ENCODE data around the gene RENBP.

The RENBP gene

DNA sequence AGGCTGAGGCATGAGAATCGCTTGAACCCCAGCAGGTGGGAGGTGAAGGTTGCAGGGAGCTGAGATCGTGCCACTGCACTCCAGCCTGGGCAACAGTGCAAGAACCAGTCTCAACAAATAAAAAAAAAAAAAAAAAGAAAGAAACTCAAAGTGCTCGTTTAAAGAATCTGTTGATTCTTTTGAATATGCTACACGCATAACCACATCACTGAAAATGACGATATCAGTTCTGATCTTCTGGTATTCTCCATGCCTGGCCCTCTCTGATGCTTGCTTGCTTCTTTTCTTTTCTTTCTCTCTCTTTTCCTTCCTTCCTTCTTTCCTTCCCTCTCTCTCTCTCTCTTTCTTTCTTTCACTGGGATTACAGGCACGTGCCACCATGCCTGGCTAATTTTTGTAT, 32.6 kb downstream of the RENBP start:
- DNase-seq: no peak

DNA sequence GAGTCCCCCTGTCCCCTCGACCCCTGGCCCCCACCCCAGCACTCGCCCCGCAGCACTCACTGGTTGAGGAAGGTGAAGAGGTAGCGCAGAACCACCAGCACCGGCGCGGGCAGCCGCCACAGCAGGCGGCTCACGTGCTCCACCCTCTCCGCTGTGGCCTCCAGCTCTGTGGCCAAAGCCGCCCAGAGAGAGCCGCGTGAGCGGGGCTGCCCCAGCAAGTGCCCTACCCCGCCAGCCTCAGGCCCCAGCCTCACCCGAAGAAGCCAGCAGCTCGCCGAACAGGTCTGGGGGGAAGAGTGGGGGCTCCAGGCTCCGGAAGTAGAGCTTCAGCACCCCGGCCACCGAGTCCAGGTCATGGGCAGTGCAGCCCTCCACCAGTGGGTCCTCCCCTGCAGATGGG, 34.0 kb downstream of the RENBP start:
- DNase-seq: no peak

DNA sequence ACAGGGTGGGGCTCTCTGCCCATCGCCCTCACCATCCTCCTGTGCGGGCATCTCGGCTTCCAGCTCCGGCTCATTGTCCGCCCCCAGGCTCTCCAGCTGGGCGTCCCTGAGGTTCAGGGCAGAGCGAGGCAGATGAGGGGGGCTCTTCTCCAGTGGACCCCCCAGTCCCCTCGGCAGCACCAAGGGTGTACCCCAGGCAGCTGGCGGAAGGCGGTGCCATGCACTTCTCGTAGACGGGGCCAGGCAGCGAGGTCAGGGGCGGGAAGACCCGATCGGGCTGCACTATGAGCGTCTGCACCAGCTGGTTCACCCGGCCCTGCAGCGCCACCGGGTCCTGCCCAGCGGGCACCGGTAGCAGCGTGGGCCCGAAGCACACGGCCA, 34.5 kb downstream of the RENBP start:
- DNase-seq: no peak

DNA sequence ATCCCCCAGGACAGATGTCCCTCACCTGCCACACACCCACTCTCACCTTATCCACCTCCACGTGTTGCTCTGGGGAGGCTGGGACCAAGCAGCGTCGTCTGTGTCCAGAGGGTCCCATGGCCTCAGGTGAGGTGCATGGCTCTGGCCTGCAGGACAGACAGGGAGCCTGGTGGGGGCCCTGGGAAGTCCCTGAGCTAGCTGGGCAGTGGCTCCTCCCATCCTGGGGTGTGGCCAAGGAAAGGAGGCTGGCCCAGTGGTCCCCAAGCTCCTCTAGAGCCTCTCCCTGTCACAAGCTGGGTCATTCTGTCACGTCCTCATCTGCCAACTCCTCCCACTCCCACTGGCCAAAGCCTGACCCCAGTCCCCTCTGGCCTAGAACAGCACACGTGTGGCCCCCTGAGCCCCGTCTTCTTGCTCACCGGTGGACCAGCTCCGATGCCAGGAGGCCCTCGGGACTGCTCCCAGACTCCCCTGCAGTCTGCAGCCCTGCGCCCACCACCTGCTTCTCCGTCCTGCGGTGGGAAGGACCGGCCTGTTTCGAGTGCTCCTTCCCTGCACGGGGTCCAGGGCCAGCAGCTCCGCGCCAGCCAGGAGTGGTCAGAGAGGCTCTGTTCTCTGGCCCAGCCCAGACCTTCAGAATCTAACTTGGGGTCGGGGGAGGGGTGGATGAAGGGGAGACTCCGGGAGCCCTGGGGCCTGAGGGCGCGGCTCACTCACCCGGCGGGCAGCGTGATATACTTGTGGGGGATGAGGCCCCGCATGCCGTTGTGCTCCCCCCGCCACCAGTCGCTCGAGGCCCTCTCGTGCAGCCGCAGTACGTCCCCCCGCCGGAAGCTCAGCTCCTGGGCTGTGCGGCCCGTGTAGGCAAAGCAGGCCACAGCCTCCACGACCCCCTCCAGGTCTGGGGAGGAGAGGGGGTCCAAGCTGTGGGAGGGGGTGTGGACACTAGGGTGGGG, 35.1 kb downstream of the RENBP start:
- DNase-seq: no peak

DNA sequence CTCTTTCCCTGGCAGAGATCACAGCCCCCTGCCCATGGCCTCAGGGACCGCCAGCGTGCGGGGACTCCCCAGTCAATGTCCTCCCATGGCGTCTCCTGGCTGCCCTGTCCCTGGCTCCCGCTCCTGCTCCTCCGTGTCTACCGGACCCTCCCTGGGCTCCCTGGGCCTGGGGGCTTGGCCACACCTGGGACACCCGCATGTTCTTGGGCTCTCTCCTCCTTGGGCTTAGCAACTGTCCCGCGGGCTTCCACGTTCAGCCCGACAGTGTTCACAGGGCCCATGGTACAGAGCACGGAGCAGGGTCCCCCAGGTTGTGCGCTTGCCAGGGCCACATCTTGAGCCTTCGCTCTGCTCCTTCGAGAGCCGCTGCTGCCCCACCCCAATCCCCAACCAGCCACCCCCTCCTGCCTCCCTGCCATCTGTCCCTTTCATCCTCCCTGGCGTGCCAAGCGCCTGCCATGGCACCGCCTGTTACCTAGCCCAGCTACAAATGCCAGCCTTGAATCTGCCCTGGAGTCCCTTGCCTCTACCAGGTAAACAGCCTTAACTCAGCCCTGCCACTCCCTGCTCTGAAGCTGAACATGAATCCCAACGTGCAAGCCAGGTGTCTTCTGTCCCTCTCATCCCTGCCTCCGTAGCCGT, 36.1 kb downstream of the RENBP start:
- DNase-seq: no peak

DNA sequence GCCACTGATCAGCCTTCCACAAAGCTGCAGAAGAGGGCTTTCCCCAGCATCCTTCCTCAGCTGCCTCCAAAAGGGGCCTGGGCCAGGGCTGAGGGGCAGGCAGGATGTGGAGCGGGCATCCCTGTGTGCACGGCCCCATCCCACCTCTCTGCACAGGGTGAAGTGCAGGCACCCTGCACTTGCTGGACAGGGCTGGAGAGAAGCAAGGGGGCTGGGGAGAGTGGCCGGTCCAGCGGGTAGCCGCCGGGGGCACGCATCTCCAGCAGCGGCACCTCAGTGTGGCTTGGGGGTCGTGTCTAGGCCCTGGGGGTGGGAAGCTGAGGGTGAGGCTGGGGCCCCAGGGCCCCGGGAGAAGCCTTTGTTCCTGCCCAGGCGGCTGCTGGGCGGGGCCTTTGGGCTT, 37.0 kb downstream of the RENBP start:
- no peak for DNase-seq

DNA sequence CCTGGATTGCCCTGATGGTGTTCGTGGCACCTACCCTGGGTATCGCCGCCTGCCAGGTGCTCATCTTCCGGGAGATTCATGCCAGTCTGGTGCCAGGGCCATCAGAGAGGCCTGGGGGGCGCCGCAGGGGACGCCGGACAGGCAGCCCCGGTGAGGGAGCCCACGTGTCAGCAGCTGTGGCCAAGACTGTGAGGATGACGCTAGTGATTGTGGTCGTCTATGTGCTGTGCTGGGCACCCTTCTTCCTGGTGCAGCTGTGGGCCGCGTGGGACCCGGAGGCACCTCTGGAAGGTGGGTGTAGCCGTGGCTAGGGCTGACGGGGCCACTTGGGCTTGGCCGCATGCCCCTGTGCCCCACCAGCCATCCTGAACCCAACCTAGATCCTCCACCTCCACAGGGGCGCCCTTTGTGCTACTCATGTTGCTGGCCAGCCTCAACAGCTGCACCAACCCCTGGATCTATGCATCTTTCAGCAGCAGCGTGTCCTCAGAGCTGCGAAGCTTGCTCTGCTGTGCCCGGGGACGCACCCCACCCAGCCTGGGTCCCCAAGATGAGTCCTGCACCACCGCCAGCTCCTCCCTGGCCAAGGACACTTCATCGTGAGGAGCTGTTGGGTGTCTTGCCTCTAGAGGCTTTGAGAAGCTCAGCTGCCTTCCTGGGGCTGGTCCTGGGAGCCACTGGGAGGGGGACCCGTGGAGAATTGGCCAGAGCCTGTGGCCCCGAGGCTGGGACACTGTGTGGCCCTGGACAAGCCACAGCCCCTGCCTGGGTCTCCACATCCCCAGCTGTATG, 38.1 kb downstream of the RENBP start:
- no peak for DNase-seq

DNA sequence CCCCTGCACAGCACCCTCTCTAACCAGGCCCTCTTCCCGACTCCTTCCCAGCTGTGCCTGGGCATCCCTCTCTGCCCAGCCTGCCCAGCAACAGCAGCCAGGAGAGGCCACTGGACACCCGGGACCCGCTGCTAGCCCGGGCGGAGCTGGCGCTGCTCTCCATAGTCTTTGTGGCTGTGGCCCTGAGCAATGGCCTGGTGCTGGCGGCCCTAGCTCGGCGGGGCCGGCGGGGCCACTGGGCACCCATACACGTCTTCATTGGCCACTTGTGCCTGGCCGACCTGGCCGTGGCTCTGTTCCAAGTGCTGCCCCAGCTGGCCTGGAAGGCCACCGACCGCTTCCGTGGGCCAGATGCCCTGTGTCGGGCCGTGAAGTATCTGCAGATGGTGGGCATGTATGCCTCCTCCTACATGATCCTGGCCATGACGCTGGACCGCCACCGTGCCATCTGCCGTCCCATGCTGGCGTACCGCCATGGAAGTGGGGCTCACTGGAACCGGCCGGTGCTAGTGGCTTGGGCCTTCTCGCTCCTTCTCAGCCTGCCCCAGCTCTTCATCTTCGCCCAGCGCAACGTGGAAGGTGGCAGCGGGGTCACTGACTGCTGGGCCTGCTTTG, 38.9 kb downstream of the RENBP start:
- no peak for DNase-seq

DNA sequence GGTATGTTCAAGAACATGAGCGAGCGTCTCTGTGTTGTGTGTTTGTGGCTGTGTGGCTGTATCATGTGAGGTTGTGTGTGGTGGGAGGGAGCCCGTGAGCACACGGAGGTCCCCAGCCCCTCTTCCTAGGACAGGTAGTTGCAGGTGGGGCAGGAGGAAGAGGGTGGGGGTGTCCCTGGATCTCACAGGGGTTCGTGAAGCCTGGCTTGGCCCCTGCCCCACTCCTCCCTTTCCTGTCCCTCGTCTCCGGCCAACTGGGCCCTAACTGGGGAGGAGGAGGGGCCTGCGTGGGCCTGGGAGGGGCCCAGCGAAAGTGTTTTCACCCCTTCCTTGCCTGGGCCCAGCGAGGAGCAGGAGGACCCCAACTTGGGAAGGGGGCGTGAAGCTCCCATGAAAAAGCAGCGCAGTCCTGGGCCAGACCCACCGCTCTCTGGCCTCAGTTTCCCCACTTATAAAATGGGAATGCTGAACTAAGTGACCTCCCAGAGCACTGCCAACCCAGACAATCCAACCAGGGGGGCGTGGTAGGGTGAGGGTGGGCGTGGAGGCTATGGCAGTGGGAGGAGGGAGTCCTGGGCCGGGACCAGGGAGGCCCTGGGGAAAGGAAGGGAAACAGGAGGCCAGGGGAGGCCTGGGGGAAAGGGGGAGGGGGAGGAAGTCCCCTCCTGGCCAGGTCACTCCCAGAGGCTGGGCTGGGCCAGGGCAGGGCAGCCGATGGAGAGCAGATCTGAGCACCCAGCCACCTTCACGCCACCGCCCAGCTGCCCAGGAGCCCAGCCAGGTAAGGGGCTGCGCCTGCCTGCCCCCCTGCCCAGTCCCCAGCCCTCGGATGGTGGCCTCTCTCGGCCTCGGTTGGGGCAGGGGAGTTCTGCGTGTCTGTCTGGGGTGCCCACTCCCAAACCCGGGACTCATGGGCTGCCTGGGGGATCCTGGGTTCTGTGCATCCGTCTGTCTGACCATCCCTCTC, 40.2 kb downstream of the RENBP start, which contains the start of gene AVPR2:
TSS of gene AVPR2 (plus strand) at position 683 of the 967 bp plus-strand sequence. CDS start 473 bp downstream, outside the sequence.
- DNase-seq: no peak

DNA sequence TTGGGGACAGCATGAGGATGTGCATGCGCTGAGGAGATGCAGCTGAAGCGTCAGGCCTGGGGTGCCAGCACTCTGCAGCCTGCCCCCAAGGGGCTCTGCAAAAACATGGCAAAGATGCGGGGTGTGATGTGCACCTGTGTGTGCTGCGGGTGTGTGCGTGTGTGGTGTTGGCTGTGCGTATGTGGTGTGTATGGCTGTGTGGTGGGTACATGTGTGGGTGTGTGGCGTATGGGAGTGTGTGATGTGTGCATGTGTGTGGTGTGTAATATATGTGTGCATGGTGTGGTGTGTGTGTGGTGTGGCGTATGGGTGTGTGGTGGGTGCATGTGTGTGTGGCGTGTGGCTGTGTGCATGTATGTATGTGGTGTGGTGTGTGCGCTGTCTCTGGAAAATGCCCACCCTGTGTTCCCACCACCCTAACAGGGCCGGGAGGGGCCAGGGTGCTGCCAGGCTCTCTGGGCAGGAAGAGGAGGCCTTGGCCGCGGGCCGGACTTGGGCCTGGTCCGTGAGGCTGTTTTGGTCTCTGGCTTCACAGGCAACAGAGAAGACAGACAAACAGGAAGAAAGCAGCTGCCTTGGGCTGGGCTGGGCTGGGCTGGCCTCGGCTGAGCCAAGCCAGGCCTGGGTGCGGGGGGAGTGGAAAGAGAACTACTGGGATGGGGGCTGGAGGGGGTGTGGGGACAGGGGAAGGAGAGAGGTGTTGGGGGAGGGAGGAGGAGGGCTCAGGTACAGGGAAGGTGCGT, 41.0 kb downstream of the RENBP start:
- no peak for DNase-seq

DNA sequence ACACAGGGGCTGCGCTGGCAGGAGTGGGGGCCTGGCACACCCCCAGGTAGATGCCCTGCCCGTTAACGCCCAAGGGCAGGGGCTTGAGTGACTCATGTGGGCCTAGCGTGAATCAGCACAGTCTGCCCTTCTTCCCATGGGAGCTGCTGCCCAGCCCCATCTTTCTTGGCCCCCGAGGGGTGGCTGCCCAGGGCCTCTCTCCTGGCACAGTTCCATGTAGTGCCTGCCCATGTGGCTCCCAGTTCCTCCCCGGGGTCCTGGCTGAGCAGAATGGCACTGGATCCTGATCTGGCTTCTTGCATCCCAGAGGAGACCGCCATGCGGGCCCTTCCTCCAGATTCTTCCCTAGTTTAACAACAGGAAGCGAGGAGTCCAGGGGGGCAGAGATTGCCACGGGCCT, 42.1 kb downstream of the RENBP start:
- DNase-seq: no peak

DNA sequence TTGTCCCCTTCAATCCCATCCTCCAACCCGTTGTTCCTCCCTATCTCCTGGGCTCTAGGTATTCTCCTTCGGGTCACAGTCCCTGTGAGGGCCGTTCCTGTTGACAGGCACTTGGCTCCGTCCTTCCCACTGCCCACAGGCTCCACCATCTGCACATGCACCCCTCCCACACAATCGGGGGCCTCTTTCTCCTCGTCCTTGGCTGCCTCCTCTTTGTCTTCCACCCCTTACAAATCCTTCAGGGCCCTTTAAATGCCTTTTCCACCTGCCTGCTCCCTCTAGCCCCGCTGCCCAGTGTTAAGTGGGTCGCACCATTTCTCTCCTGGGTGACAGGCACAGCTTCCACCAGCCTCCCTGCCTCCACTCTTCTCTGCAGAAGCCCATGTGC, 42.7 kb downstream of the RENBP start:
- no peak for DNase-seq

DNA sequence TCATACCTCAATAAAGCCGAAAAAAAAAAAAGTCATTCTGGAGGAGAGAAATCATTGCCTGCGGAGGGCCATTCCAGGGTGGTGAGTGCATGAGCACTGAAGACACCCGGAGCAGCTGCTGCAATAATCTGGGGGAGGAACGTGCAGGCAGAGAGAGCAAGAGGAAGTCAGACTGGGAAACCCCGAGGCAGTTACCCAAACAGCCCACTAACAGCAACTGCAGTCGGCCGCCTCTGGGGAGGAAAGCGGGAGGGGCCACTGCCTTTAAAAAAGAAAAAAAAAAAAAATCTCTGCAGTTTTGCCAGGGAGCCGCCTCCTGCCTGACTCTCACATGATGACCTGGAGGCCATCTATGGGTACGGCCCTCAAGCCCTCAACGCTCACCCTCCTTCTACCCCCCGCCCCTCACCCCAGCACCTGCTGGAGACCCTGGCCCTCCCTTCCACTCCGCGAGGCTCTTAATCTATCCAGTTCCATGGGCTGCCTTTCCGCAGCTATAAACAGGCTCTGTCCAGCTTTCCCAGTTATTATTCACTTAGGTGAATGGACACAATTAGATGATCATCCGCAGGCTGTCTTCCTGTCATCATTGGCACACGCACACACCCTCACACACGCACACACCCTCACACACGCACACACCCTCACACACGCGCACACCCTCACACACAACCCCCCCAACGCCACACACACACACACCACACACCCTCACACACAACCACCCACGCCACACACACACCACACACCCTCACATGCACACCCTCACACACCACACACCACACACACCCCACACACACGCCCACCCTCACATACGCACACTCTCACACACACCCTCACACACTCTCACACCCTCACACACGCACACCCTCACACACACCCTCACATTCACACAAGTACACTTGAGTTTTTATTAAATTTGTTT, 43.4 kb downstream of the RENBP start:
- no peak for DNase-seq

DNA sequence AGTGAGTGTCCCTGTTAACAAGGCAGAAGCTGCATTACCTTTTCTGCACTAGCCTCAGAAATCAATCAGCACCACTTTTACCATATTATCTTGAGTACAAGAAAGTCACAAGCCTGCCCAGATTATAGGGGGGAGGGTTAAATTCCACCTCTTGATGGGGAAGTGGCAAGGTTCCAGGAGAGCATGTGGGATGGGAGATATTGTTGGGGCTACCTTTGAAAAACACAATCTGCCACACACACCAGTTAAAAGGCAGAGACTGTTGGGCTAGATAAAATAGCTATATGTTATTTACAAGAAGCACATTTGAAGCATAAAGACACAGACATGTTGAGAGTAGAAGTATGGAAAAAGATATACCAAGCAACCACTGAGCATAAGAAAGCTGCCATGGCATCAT, 46.5 kb downstream of the RENBP start:
- DNase-seq: no peak

DNA sequence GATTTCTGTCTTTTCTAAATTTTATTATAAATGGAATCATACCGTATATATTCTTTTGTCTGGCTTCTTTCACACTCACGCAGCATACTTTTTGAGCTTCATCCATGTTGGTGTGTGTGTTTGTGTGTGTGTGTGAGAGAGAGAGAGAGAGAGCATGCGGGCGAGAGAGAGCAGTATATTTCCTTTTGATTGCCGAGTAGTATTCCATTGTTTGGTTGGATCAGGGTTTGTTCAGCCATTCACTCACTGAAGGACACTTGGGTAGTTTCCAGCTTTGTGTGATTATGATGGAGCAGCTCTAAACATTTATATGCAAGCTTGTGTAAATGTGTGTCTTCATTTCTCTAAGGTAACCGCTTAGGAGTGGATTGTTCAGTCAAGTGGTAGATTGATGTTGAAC, 55.3 kb downstream of the RENBP start:
- DNase-seq: no peak

DNA sequence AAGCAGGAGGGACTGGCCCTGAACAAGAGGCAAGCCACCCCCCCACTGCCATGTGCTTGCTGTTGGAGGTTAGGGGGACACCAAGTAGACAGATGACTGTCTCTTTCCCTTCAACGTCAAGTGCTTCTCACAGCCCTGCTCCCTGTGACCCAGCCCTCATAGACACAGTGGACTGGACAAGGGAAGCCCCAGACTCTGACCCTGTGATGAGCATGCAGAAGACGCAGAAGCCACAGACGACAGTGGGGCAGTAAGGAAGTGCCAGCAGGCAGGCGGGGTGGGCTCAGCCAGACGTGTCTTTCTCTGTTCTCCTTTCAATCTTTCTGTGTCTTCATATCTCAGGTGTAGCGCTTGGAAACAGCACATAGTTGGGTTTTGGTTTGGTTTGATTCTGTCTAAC, 56.1 kb downstream of the RENBP start:
- no peak for DNase-seq

DNA sequence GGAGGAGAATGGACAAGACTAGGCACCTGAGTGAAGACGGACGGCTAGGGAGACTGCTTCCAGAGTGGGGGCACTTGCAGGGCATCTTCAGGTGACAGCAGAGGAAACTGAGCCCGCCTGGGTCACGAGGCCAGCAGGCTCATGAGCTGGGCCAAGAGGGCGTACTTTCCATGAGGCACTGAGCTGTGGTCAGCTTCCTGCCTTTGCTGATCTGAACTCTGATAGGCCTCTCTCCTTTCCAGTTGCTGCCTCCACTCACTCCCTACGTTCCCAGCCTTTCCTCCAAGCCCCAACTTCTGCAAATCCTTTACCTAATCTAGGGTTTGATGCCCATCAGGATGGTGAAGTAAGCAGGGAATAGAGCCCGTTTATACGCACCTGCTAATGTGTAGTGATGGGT, 57.1 kb downstream of the RENBP start:
- DNase-seq: no peak

DNA sequence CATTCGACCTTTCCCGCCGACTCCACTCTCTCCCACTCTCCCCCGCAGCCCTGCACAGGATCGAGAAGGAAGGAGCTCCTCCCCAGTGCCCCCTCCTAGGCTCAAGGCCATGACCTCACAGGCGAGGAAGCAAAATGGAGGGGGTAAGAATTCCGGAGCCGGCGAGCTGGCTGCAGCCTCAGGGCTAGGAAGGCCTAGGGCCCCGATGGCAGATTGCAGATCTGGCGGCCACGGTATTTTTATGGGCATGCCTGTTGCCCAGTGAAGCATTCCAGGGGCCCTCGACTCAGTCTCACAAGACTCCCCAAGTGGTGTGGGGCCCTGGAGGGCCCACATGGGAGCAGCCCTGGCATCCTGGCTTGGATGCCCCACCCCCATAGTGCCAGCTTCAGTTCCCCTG, 57.5 kb downstream of the RENBP start:
- DNase-seq: no peak

DNA sequence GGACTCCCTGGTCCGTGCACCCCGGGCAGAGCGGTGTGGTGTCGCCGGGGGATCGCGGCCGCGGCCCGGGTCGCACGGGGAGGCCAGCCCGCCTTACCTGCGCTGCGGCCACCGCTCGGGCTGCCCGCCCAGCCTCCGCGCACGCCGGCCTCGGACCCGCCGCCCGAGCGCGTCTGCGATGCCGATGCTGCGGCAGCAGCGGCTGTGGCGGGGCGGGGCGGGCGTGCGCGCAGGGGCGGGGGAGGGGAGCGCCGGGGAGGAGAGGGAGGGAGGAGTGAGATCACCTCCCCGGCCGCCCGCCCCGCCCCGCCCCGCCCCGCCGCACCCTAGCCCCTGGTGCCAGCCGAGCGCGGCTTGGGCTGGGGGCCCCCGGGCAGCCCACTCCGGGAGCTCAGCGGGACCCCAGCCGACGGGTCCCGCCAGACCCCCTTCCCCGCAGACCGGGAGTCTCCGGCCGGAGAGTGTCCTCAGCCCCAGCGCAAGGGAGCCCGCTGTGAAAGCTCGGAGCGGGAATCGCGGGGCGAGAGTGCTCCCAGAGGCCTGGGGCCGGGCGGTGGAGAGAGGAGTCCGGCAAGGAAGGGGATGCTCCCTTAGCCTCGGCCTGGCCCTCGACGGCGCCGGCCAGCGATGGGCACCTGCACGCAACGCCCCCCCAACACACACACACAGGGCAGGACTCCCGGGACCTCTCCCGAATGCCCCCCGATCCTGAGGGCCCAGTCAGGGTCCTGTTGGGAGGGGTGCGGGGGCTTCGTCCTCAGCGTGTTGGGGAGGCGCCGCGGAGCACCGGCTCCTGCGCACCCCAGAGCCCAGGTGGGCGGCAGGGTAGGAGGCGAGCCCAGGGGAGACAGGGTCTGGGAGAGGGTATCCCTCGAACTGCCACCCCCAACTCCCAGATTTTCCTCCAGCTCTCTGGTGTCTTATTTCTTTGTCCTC, 58.2 kb downstream of the RENBP start, which contains the start of gene L1CAM:
TSS of gene L1CAM (minus strand) at position 206 of the 936 bp plus-strand sequence. CDS start 10,337 bp downstream, outside the sequence.
- DNase-seq: no peak
